ENCODE measurements around the gene SMIM21. TPM values are rescaled to one million over a fixed set of nuclear protein-coding genes. Genes with fewer than 3 reads are reported as not detected.

SMIM21 gene
- total RNA-seq, 2 experiments from 2014 or later: not detected

DNA sequence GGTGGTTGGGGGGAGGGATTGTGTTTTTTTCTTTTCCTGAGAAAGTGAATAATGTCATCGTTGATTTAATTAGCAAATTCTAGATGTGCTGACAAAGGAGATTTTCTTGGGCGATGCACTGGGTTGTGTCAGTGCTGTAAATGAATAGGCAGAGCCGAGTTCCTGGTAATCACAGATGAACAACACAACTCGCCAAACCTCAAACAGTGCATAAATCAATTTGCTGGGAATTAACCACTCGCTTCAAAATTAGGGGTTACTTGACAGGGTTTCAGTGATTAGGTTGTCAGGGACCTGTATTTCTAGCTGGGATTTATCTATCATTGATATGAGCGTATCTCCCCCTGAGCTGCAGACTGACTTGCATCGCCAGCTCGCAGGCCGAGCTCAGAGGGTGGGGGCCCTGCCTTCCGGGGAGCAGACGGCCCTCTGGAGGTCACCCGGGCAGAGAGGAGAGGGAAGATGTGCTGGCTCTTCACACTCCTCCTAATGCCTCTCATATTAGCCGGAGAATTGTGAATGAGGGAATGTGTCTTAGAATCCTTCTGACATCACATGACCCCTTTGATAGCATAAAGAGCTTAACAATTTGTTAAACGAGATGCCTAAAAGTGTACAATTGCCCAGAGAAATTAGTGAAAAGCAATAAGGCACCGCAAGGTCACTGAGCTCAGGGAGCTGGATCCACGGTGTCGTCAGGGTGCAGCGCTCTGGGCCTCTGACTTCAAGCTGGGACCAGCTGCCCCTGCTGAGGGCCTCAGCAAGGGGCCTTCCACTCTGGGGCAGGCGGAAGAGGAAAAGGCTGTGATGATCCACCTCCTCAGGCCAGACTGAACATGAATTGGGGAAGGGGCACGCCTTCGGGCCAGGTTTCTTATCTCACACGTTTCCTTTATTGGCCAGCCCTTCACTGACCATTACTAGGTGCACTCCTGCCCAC, 48.9 kb downstream of the SMIM21 start:
- peaks cover 12% of the 10 kb centered on the region for H3K27me3 Mint-ChIP-seq
- H3K4me1 Mint-ChIP-seq: no peaks in the 10 kb centered on the region
- H3K9me3 Mint-ChIP-seq: no peaks in the 10 kb centered on the region
- DNase-seq: no peak
- no peaks in the 10 kb centered on the region for H3K36me3 Mint-ChIP-seq (ENCODE audit: low read depth)
- H3K4me3 Mint-ChIP-seq: no peak overlapping the region
- ChIA-PET POLR2A (no interaction called here), CTCF (no interaction called here)
- H3K27ac Mint-ChIP-seq: no peak overlapping the region

GRCh38 chr18:75377926-75378325, 49.6 kb downstream of the SMIM21 start:
- DNase-seq: no peak
- Mint-ChIP-seq H3K36me3 (ENCODE audit: low read depth) (no peaks in the 10 kb centered on the region), H3K27ac (no peak overlapping the region), H3K27me3 (peaks cover 8% of the 10 kb centered on the region), H3K4me1 (no peaks in the 10 kb centered on the region), H3K9me3 (no peaks in the 10 kb centered on the region), H3K4me3 (no peak overlapping the region)
- ChIA-PET POLR2A (no interaction called here), CTCF (no interaction called here)

GRCh38 chr18:75377258-75377657, 50.2 kb downstream of the SMIM21 start:
- no peaks in the 10 kb centered on the region for H3K36me3 Mint-ChIP-seq (ENCODE audit: low read depth)
- no peak overlapping the region for H3K4me3 Mint-ChIP-seq
- H3K9me3 Mint-ChIP-seq: no peaks in the 10 kb centered on the region
- no peak for DNase-seq
- ChIA-PET CTCF (no interaction called here), POLR2A (no interaction called here)
- H3K27ac Mint-ChIP-seq: no peak overlapping the region
- H3K4me1 Mint-ChIP-seq: no peaks in the 10 kb centered on the region
- H3K27me3 Mint-ChIP-seq: peaks cover 6% of the 10 kb centered on the region

GRCh38 chr18:75376004-75376403, 51.5 kb downstream of the SMIM21 start:
- ChIA-PET POLR2A (no interaction called here), CTCF (no interaction called here)
- no peak for DNase-seq
- H3K27ac Mint-ChIP-seq: no peak overlapping the region
- no peaks in the 10 kb centered on the region for H3K9me3 Mint-ChIP-seq
- H3K4me1 Mint-ChIP-seq: no peaks in the 10 kb centered on the region
- H3K27me3 Mint-ChIP-seq: no peaks in the 10 kb centered on the region
- no peak overlapping the region for H3K4me3 Mint-ChIP-seq
- no peaks in the 10 kb centered on the region for H3K36me3 Mint-ChIP-seq (ENCODE audit: low read depth)

GRCh38 chr18:75375341-75375740, 52.2 kb downstream of the SMIM21 start:
- H3K4me3 Mint-ChIP-seq: no peak overlapping the region
- no peaks in the 10 kb centered on the region for H3K4me1 Mint-ChIP-seq
- H3K9me3 Mint-ChIP-seq: no peaks in the 10 kb centered on the region
- CTCF ChIA-PET: no interaction called here
- POLR2A ChIA-PET: no interaction called here
- H3K27me3 Mint-ChIP-seq: no peaks in the 10 kb centered on the region
- H3K36me3 Mint-ChIP-seq (ENCODE audit: low read depth): no peaks in the 10 kb centered on the region
- no peak for DNase-seq
- no peak overlapping the region for H3K27ac Mint-ChIP-seq

DNA sequence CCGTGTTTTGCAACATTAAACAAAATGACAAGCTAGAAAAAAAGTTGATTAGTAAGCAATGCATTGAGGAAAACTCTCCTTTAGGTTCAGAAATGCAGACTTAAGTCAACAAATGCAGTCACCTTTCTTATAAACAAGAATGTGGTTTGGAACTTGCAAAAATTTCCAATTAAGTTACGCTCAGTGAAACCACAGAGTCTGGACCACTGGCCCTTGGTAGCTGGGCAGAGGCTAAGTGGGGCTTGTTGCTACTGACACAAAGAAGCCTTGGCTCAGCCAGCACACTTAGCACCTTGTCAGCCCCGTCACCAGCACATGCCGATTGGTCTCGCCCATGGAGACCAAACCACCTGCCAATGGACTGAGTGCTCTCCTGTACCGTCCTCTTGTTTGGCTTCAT, 53.0 kb downstream of the SMIM21 start:
- Mint-ChIP-seq H3K27me3 (no peaks in the 10 kb centered on the region), H3K4me3 (no peak overlapping the region), H3K4me1 (no peaks in the 10 kb centered on the region), H3K27ac (no peak overlapping the region), H3K9me3 (no peaks in the 10 kb centered on the region), H3K36me3 (ENCODE audit: low read depth) (no peaks in the 10 kb centered on the region)
- DNase-seq: no peak
- ChIA-PET CTCF (no interaction called here), POLR2A (no interaction called here)

GRCh38 chr18:75369026-75369721, 58.3 kb downstream of the SMIM21 start:
- H3K27me3 Mint-ChIP-seq: no peaks in the 10 kb centered on the region
- no peak overlapping the region for H3K27ac Mint-ChIP-seq
- CTCF ChIA-PET: interaction anchor here (0.6 kb wide), 1 partner anchor 36 kb away, joined by 6 read pairs; no protein-coding TSS in a partner anchor
- POLR2A ChIA-PET: no interaction called here
- H3K4me3 Mint-ChIP-seq: no peak overlapping the region
- H3K36me3 Mint-ChIP-seq (ENCODE audit: low read depth): no peaks in the 10 kb centered on the region
- H3K4me1 Mint-ChIP-seq: no peaks in the 10 kb centered on the region
- no peaks in the 10 kb centered on the region for H3K9me3 Mint-ChIP-seq
- DNase-seq: no peak

DNA sequence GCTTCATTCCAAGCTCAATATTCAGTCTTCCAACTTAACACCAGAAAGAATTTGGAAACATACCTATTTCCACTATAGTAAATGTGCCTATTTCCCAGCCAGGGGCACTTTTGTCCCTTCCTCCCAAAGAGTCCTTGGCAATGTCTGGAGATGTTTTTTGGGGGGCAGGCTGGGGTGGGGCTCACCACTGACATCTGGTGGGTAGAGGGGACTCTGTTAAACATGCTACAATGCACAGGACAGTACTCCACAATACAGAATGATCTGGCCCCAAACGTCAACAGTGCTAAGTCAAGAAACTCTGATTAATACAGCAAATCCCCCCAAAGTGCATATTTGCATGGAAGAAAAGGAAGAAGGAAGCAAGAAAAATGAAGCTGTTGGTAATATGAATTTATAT, 61.7 kb downstream of the SMIM21 start:
- CTCF ChIA-PET: no interaction called here
- POLR2A ChIA-PET: no interaction called here
- no peaks in the 10 kb centered on the region for H3K27me3 Mint-ChIP-seq
- no peaks in the 10 kb centered on the region for H3K9me3 Mint-ChIP-seq
- no peak overlapping the region for H3K4me3 Mint-ChIP-seq
- H3K36me3 Mint-ChIP-seq (ENCODE audit: low read depth): no peaks in the 10 kb centered on the region
- DNase-seq: no peak
- H3K4me1 Mint-ChIP-seq: no peaks in the 10 kb centered on the region
- no peak overlapping the region for H3K27ac Mint-ChIP-seq

- H3K27ac Mint-ChIP-seq: no peak overlapping the region
- CTCF ChIA-PET: no interaction called here
Measured at GRCh38 chr18:75365254-75365629, 62.3 kb downstream of the SMIM21 start.

DNA sequence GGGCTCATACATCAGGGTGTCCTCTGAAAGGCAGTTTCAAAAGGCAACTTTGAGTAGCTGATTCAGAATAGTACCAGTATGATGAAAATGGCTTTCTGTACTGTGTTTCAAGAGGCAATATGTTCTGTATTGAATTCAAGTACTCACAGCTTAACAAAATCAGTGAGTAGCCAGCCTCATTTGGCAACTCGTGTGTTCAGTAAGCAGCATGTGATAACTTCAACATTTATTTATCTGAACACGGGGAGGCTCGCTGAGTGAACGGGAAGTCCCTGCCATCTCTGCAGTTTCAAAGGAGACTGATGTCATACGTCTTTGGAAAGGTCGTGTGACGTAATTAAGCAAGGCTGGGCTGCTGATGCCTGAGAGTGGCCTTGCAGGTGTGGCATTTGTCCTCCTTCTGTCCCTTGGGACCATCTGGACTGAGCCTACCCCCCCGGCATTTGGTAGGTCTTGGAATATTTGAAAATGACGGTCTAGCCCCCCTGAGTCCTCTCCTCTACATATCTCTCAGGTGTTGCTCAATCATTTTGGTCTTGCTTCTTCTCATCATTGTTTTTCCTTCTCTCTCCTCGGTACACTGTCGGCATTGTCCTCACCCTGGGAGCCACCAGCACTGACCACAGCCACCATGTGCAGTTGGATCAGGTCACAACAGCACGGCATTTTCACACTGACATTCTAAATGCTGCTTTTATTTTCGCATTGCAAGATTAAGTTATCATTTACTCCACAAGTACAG, 62.8 kb downstream of the SMIM21 start:
- DNase-seq: no peak
- CTCF ChIA-PET: no interaction called here
- H3K4me3 Mint-ChIP-seq: no peak overlapping the region
- no peak overlapping the region for H3K27ac Mint-ChIP-seq
- no peaks in the 10 kb centered on the region for H3K4me1 Mint-ChIP-seq
- H3K9me3 Mint-ChIP-seq: no peaks in the 10 kb centered on the region
- H3K27me3 Mint-ChIP-seq: no peaks in the 10 kb centered on the region
- H3K36me3 Mint-ChIP-seq (ENCODE audit: low read depth): no peaks in the 10 kb centered on the region
- POLR2A ChIA-PET: interaction anchor here (0.7 kb wide), 1 partner anchor 102 kb away, joined by 3 read pairs; no protein-coding TSS in a partner anchor

More at GRCh38 chr18:75365254-75365629, 62.3 kb downstream of the SMIM21 start:
- no peak overlapping the region for H3K4me3 Mint-ChIP-seq
- H3K27me3 Mint-ChIP-seq: no peaks in the 10 kb centered on the region
- no peak for DNase-seq
- no peaks in the 10 kb centered on the region for H3K9me3 Mint-ChIP-seq
- no peaks in the 10 kb centered on the region for H3K36me3 Mint-ChIP-seq (ENCODE audit: low read depth)
- POLR2A ChIA-PET: no interaction called here
- no peaks in the 10 kb centered on the region for H3K4me1 Mint-ChIP-seq

DNA sequence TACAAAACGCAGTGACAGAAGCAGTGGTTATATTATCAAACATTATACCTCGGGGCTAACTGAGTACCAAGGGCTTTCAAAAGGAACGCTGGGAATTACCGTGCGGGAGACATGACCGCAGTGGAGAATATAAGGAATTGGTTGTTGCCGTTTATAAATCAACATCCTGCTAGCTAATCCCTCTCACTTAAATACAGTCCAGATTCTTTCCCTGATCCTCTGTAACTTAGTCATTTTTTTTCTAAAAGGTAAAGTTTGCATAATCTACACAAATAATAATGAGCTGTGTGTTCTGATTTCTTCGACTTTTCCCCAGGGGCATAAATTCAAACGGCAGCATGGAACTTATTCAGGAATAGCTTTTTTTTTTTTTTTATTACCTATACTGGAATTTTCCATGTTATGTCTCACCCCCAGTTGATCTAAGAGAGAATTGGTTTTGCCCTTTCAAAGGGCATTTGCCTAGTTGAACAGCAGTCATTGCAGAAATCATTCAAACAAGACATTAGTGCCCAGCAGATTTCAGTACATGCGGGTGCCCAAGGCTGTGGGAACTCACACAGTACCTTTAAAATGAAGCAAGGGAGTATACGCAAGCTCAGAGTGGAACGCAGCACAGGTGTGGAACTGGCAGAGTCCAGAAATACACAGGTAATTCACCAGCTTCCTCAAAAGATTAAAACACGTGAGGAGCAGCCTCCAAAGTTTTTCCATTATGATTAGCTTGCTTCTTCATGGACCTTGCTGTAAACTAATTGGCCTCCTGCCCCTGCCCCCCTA, 63.9 kb downstream of the SMIM21 start:
- CTCF ChIA-PET: interaction anchor here (0.6 kb wide), 2 partner anchors 52 to 119 kb away, joined by 3 to 5 read pairs; no protein-coding TSS in a partner anchor
- Mint-ChIP-seq H3K27ac (no peak overlapping the region), H3K4me1 (no peaks in the 10 kb centered on the region), H3K9me3 (no peaks in the 10 kb centered on the region), H3K36me3 (ENCODE audit: low read depth) (no peaks in the 10 kb centered on the region), H3K4me3 (no peak overlapping the region), H3K27me3 (no peaks in the 10 kb centered on the region)
- POLR2A ChIA-PET: no interaction called here
- DNase-seq: no peak

GRCh38 chr18:75362435-75362834, 65.1 kb downstream of the SMIM21 start:
- ChIA-PET CTCF (no interaction called here), POLR2A (no interaction called here)
- Mint-ChIP-seq H3K9me3 (no peaks in the 10 kb centered on the region), H3K36me3 (ENCODE audit: low read depth) (no peaks in the 10 kb centered on the region), H3K27ac (no peak overlapping the region), H3K27me3 (no peaks in the 10 kb centered on the region), H3K4me3 (no peak overlapping the region), H3K4me1 (no peaks in the 10 kb centered on the region)
- no peak for DNase-seq

- no peak for DNase-seq
- Mint-ChIP-seq H3K36me3 (ENCODE audit: low read depth) (no peaks in the 10 kb centered on the region), H3K4me1 (no peaks in the 10 kb centered on the region), H3K4me3 (no peak overlapping the region), H3K9me3 (peaks cover 5% of the 10 kb centered on the region), H3K27ac (no peak overlapping the region), H3K27me3 (no peaks in the 10 kb centered on the region)
- ChIA-PET CTCF (no interaction called here), POLR2A (no interaction called here)
Measured at GRCh38 chr18:75360941-75361340, 66.6 kb downstream of the SMIM21 start.
